ENCODE measurements around the gene DSCAML1. TPM values are rescaled to one million over a fixed set of nuclear protein-coding genes. Genes with fewer than 3 reads are reported as not detected.

DSCAML1 gene
- total RNA-seq, 1 experiment from 2014 or later: not detected

Other genes with a start within 250 kb of the DSCAML1 start
- not detected in 2 replicates for gene FXYD2, start 27.5 kb upstream of the DSCAML1 start, total RNA-seq (2014; rRNA removed; shearing (Covaris generic))
- 2.1 and 2.9 TPM in 2 replicates for gene FXYD6, start 79.4 kb upstream of the DSCAML1 start, total RNA-seq (2014; rRNA removed; shearing (Covaris generic))
- gene TMPRSS13, start 132.2 kb upstream of the DSCAML1 start, total RNA-seq (2014; rRNA removed; shearing (Covaris generic)): not detected in 2 replicates
- gene IL10RA, start 189.2 kb upstream of the DSCAML1 start, total RNA-seq (2014; rRNA removed; shearing (Covaris generic)): 0.12 TPM in 1 of 2 replicates, not detected in the other

Data from A172 (cell line).